Large intestine (tissue), 3 donors: Measurements from ENCODE around the gene EPB41L4A. TPM values are rescaled to one million over a fixed set of nuclear protein-coding genes. Genes with fewer than 3 reads are reported as not detected.

ENCODE experiments used
- DNase-seq, 2 donors: peaks; one replicate each; pipeline versions ENCODE4 v3.0.0 to v3.0.0-alpha.2; 2013
- H3K27ac ChIP-seq: one replicate; pipeline ENCODE4 v1.5.1; 2013; ENCODE audit warnings: low read length
- H3K27me3 ChIP-seq: 2 replicates; pipeline ENCODE4 v1.6.1; 2013; ENCODE audit warnings: low read length; ENCODE audit not compliant: control insufficient read depth, insufficient read depth
- H3K36me3 ChIP-seq: 2 replicates; pipeline ENCODE4 v1.6.1; 2013; ENCODE audit warnings: low read length; ENCODE audit not compliant: control insufficient read depth, insufficient read depth
- H3K4me1 ChIP-seq: one replicate; pipeline ENCODE4 v1.6.1; 2013; ENCODE audit warnings: low read length; ENCODE audit not compliant: control insufficient read depth, insufficient read depth
- H3K4me3 ChIP-seq: one replicate; pipeline ENCODE4 v1.5.1; 2013; ENCODE audit warnings: low read length
- H3K9me3 ChIP-seq: one replicate; pipeline ENCODE4 v1.6.1; 2013; ENCODE audit warnings: mild to moderate bottlenecking, low read depth, low read length, moderate library complexity; ENCODE audit not compliant: control insufficient read depth
- WGBS: methylation state at CpG from one replicate; pipeline ENCODE4 v1.1.5; 2013; ENCODE audit warnings: low lambda C conversion rate; ENCODE audit not compliant: insufficient coverage; 5-methylcytosine and 5-hydroxymethylcytosine counted together
- polyA plus RNA-seq: library from polyadenylated mRNA; unstranded; fragments of 120-200 nt; gene quantifications from one replicate; pipeline ENCODE4 v1.2.1, GENCODE V29; 2013

EPB41L4A gene
- polyA plus RNA-seq, 1 donor = 2.2 TPM

DNA sequence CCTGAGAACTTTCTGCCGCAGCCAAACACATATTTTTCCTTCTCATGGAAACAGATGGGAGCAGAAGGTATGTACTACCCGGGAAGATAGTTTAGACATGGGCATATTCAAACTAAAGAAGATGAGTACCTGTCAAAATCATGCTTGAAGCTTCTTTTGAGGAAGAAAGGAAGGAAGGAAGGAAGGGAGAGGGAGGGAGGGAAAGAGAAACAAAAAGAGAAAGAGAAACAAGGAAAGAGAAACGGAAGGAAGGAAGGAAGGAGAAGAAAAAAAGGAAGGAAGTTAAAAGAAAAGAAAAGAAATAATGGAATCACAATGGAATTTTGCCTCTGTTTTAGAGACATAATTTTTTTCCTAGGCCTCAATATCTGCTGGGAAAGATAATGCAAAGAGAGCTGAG is 34.6 kb downstream of the EPB41L4A start:
- Histone ChIP-seq H3K27me3 (no peaks in the 10 kb centered on the region), H3K4me1 (no peaks in the 10 kb centered on the region), H3K9me3 (no peaks in the 10 kb centered on the region), H3K27ac (no peak overlapping the region), H3K36me3 (no peaks in the 10 kb centered on the region), H3K4me3 (no peak overlapping the region)
- 100% methylated on average over 1 of the region's 3 CpGs for WGBS
- DNase-seq = no peak

DNA sequence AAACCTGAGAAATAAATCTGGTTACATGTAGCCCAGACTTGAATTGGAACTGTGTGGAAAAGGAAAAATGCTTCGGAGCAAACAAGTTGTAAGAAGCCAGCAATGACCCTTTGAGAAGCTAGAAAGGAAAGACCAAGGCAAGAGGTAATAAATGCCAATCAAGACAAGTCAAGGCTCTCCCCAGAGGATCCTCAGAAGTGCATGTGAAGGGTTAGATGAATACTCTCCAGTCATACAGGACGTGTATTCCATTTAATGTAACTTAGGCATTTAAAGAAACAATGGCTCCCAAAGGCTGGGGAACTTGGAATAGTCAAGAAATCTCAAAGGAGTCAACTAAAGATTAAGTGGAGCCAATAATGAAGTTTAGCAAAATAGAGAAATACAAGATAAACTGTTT is 36.2 kb downstream of the EPB41L4A start:
- Histone ChIP-seq H3K27me3 (no peaks in the 10 kb centered on the region), H3K4me1 (no peaks in the 10 kb centered on the region), H3K27ac (no peak overlapping the region), H3K36me3 (no peaks in the 10 kb centered on the region), H3K9me3 (no peaks in the 10 kb centered on the region), H3K4me3 (no peak overlapping the region)
- no peak for DNase-seq
- 14% methylated on average over 1 of the region's 2 CpGs for WGBS

DNA sequence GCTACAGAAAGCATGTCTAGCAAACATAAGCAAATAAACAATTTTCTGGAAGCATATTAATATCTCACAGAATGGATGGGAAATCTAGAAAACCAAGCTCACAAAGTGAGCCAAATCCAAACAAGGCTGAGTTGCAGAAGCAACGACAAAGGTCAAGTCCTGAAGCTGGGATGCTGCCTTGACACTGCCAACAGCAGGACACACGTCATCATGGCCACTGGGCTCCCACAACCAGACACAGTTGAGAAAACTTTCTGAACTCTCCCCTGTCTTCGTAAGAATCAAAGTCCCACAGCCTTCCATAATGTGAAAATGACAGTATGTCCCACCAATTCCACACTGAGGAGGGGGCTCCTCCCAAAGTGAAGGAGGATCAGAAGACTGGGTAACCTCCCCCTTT is 37.6 kb downstream of the EPB41L4A start:
- Histone ChIP-seq H3K27ac (no peak overlapping the region), H3K4me3 (no peak overlapping the region), H3K9me3 (no peaks in the 10 kb centered on the region), H3K27me3 (no peaks in the 10 kb centered on the region), H3K4me1 (no peaks in the 10 kb centered on the region), H3K36me3 (no peaks in the 10 kb centered on the region)
- WGBS = no CpG with 5 or more reads among the region's 3 CpGs
- DNase-seq = no peak

DNA sequence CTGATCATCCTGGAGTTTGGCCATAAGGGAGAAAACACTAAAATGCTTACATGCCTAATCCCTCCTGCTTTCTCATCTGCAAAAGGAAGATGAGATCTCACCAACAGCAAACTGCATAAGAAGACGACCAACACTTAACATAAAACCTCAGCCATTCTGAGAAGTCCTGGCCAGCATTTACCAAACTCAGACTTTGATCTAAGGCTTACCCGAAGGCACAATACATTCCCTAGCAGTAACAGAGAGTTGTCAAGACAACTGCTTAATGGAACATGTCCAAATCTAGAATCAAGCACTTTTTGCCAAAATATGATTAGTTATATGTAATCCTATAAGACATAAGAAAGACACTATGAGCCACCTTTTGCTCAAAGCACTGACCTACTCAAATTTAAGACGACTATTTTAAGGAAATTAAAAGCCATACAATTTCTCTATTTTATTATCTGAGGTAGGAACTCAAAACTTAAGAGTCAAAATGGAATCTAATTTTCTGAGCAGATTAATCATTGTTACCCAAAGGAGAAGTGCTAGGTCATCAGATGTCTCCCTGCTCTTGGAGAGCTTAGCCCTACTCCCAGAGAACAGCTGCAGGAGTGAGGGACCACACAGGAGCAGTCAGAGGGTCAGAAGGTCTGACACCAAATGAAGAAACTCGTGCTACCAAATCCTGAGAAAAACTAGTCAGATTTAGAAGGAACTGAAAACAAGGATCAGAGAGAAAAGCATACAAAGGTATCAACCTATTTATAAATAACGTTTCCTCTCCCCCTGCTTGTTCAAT is 39.3 kb downstream of the EPB41L4A start:
- H3K9me3 ChIP-seq = no peaks in the 10 kb centered on the region
- H3K27me3 ChIP-seq = no peaks in the 10 kb centered on the region
- no peak overlapping the region for H3K27ac ChIP-seq
- WGBS = 87% methylated on average over 3 of the region's 5 CpGs
- no peaks in the 10 kb centered on the region for H3K4me1 ChIP-seq
- DNase-seq = no peak
- H3K36me3 ChIP-seq = no peaks in the 10 kb centered on the region
- no peak overlapping the region for H3K4me3 ChIP-seq

DNA sequence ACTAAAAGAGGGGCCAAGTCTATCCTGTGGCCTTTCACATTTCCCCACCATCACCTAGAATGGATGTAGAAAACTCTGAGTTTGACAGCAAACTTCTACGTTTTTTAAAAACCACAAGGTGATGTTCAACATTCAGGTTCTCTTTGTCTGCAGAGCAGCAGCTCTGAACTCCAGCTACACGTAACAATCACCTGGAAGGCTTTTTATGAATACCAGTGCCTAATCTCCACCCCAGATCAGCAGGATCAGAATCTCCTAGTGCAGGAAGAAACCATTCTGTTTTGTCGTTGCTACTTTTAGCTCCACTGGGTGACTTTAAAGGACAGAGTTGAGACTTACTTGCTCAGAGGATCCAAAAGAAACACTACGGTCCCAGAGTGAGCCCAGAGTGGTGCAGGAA is 44.3 kb downstream of the EPB41L4A start:
- no peak overlapping the region for H3K4me3 ChIP-seq
- WGBS = no CpG with 5 or more reads among the region's 4 CpGs

DNA sequence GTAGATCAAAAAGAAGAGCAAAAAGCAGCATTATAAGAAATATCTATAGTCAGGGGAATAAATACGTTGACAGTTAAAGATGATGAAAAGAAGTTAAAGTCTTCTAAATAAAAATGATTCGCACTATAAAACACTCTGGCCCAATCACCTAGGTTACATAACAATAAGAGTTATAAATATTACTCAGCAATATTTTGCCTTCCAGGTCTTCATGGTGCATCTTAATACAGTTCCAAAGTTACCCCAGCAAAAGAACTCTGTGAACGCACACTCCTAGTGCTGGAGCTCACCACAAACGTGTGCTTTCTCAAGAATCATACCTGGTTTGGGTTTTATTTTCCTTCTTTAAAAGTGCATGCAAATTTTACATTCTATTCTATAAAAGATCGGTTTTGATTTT is 44.7 kb downstream of the EPB41L4A start:
- Histone ChIP-seq H3K27ac (no peak overlapping the region), H3K4me3 (no peak overlapping the region), H3K27me3 (no peaks in the 10 kb centered on the region), H3K36me3 (no peaks in the 10 kb centered on the region), H3K4me1 (no peaks in the 10 kb centered on the region), H3K9me3 (no peaks in the 10 kb centered on the region)
- 88% methylated on average over 2 of the region's 5 CpGs for WGBS
- no peak for DNase-seq

More for the DNA sequence above, 44.3 kb downstream of the EPB41L4A start:
- Histone ChIP-seq H3K4me1 (no peaks in the 10 kb centered on the region), H3K27me3 (no peaks in the 10 kb centered on the region), H3K9me3 (no peaks in the 10 kb centered on the region), H3K27ac (no peak overlapping the region), H3K36me3 (no peaks in the 10 kb centered on the region)
- DNase-seq = no peak

DNA sequence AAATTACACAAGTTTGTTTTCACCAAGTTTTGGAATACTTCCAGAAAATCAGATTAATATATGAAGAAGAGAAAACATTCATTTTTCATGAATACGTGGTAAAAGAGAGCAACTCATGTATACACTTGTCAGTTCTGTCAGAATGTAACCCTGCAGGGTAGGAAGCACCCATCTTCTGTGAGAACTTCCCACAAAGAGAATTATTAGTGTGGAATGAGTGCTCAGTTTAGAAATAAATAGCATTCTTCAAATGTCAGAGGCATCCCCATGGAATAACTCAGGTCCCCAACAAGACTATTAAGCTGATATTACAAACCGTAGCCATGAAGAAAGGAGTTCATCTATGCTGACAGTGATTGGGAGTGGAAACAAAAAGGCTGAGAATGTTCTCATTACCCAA is 45.2 kb downstream of the EPB41L4A start:
- H3K4me1 ChIP-seq = no peaks in the 10 kb centered on the region
- no peaks in the 10 kb centered on the region for H3K27me3 ChIP-seq
- WGBS = no CpG with 5 or more reads among the region's 2 CpGs
- no peak overlapping the region for H3K4me3 ChIP-seq
- H3K9me3 ChIP-seq = no peaks in the 10 kb centered on the region
- no peak overlapping the region for H3K27ac ChIP-seq
- no peak for DNase-seq
- no peaks in the 10 kb centered on the region for H3K36me3 ChIP-seq

DNA sequence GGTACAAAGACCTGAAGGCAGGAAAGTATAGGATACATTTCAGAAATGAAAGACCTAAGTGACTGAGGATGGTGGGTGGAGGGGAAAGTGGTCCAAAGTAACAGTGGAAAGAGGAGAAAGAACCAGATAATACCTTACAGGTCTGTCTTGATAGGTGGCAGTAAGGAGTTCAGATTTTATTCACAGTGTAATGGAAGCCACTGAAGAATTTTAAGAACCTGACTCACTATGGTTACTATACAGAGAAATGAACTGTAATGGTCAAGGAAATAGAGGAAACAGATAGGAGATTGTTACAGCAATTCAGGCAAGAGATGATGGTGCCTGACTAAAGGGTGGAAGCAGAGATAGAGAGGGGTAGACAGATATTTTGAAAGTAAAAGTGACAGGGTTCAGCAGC is 46.5 kb downstream of the EPB41L4A start:
- Histone ChIP-seq H3K9me3 (no peaks in the 10 kb centered on the region), H3K27ac (no peak overlapping the region), H3K36me3 (no peaks in the 10 kb centered on the region), H3K27me3 (no peaks in the 10 kb centered on the region), H3K4me1 (no peaks in the 10 kb centered on the region), H3K4me3 (no peak overlapping the region)
- no peak for DNase-seq

DNA sequence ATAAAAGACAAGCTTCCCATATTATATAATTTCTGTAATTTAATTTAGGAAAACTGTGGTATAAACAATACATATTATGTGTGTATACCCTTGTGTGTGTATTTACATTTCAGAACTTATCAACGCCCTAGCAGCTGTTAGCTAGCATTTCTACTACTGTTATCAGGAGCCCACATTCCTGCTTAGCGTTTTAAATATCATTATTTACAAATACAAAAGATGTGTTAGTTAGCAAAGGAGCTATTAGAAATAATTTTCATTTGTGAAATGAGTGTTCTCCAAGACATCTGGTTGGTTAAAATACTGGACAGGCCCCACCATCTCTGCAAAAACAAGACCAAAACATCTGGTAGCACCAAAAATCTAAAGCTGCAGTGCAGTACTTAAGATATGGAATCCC is 48.0 kb downstream of the EPB41L4A start:
- Histone ChIP-seq H3K36me3 (no peaks in the 10 kb centered on the region), H3K9me3 (no peaks in the 10 kb centered on the region), H3K27ac (no peak overlapping the region), H3K4me3 (no peak overlapping the region), H3K4me1 (no peaks in the 10 kb centered on the region), H3K27me3 (no peaks in the 10 kb centered on the region)
- no peak for DNase-seq
- WGBS = 40% methylated on average over 1 of the region's 2 CpGs

DNA sequence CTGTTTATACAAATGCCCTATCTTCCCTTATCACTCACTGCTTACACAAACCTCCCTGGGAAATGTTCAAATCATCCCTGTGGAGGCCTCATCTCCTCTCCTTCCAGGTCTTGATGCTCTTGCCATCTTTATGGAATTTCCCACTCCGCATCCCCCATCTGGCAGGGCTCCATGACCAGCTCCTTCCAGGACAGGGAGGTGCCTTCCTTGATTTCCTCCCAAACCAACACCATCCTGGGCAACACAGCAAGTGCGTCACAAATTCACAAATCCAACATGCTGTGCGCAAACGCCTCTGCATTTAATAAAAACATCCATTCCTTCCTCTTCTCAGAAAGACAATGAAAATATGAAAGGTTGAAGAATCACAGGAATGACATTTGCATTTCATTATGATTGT is 51.7 kb downstream of the EPB41L4A start:
- Histone ChIP-seq H3K4me3 (no peak overlapping the region), H3K4me1 (no peaks in the 10 kb centered on the region), H3K27me3 (no peaks in the 10 kb centered on the region), H3K27ac (no peak overlapping the region), H3K36me3 (no peaks in the 10 kb centered on the region), H3K9me3 (no peaks in the 10 kb centered on the region)
- no peak for DNase-seq
- WGBS = 92% methylated on average over 2 of the region's 4 CpGs

DNA sequence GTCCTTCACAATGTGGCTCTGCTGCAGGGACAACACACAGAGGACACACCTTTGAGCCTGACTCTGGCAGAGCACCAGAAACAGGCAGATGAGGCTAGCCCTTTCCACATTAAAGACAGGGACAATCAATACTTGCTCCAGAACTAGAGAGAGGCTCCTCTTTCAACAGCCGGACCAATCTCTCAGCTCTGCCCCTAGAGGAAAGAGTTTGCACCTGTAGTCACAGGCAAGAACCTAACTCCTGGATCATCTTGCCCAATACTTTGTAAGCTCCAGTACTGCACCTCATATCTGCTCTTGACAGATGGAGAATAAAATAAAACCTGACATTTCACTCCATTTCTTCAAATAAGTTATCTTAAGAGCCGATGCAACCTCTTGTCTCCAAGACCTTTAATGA is 52.1 kb downstream of the EPB41L4A start:
- WGBS = 0% methylated on average over 1 of the region's 2 CpGs
- H3K4me1 ChIP-seq = no peaks in the 10 kb centered on the region
- H3K4me3 ChIP-seq = no peak overlapping the region
- DNase-seq = no peak
- no peaks in the 10 kb centered on the region for H3K9me3 ChIP-seq
- H3K36me3 ChIP-seq = no peaks in the 10 kb centered on the region
- no peaks in the 10 kb centered on the region for H3K27me3 ChIP-seq
- no peak overlapping the region for H3K27ac ChIP-seq
